Heart left ventricle (tissue), 16 donors: ENCODE results near the gene WIPF1. TPM values are rescaled to one million over a fixed set of nuclear protein-coding genes. Genes with fewer than 3 reads are reported as not detected.

Experiments used
- ATAC-seq, 4 donors: fragments of 200-7000 bp; cut with Tn5 transposase; one replicate each; pipeline ENCODE4 v1.9.1; 2020 to 2022; ENCODE audit warnings: moderate library complexity in 4 of 4, mild to moderate bottlenecking in 3 of 4, moderate number of reproducible peaks in 1 of 4
- DNase-seq, 5 donors: peaks; one replicate each; pipeline ENCODE4 v3.0.0-alpha.2; 2020
- H3K27ac ChIP-seq, 12 donors: fragments of 200-600 bp; sonication (generic) in 4 of 12; one replicate each; pipeline versions ENCODE4 v1.5.0 to v1.8.0; 2016 to 2022; ENCODE audit warnings: mild to moderate bottlenecking in 2 of 12
- H3K27me3 ChIP-seq, 9 donors: fragments of 200-600 bp; sonication (generic) in 2 of 9; one replicate each; pipeline versions ENCODE4 v1.5.1 to v1.8.0; 2016 to 2022; ENCODE audit warnings: mild to moderate bottlenecking in 3 of 9
- H3K36me3 ChIP-seq, 9 donors: fragments of 200-600 bp; sonication (generic) in 2 of 9; one replicate each; pipeline versions ENCODE4 v1.5.0 to v1.8.0; 2018 to 2022; ENCODE audit warnings: mild to moderate bottlenecking in 2 of 9
- H3K4me1 ChIP-seq, 12 donors: fragments of 200-600 bp; sonication (generic) in 4 of 12; one replicate each; pipeline versions ENCODE4 v1.5.0 to v1.8.0; 2016 to 2022; ENCODE audit warnings: mild to moderate bottlenecking in 3 of 12
- H3K4me3 ChIP-seq, 12 donors: fragments of 200-600 bp; sonication (generic) in 4 of 12; one replicate each; pipeline versions ENCODE4 v1.5.0 to v1.8.0; 2017 to 2022; ENCODE audit warnings: mild to moderate bottlenecking in 9 of 12, moderate library complexity in 4 of 12
- H3K9me3 ChIP-seq, 12 donors: fragments of 200-600 bp; sonication (generic) in 4 of 12; one replicate each; pipeline versions ENCODE4 v1.5.0 to v1.8.0; 2016 to 2022; ENCODE audit warnings: mild to moderate bottlenecking in 1 of 12
- POLR2A ChIP-seq, 2 donors: fragments of 450-650 bp; IDR thresholded peaks; one replicate each; pipeline ENCODE4 v1.6.1; 2017; ENCODE audit warnings: antibody characterized with exemption in 2 of 2, mild to moderate bottlenecking in 2 of 2, moderate library complexity in 2 of 2
- WGBS, 4 donors: extraction: QIAGEN DNeasy Blood & Tissue Kit in 2 of 4; methylation state at CpG; one replicate each; pipeline versions ENCODE4 v1.1.5 to v1.1.7; 2013 to 2018; 5-methylcytosine and 5-hydroxymethylcytosine counted together
- intact Hi-C, 10 donors: fragments of 100-400 bp; cut with DNase I; formaldehyde crosslinking; loops; one replicate each; pipeline versions ENCODE4 v1.11.1 to v1.14.2; 2022
- polyA plus RNA-seq, 2 donors: library from polyadenylated mRNA; stranded (reverse); fragments of 200-250 nt; gene quantifications; one replicate each; pipeline ENCODE4 v1.2.3, GENCODE V29; 2013
- total RNA-seq, 9 donors: library from RNA; depleted of rRNA in 2 of 9; stranded (reverse); fragments of >200 nt in 2 of 9; fragmentation: NEBNext Ultra II Directional in 3 of 9; extraction: Animal tissue kit (Norgen Biotek cat#: 25700) in 3 of 9; gene quantifications; one replicate each; pipeline versions ENCODE4 v1.1.0 to v1.2.4, GENCODE V29; 2016 to 2023
- TF ChIP-seq, protein P1 (sequence below), 12 donors: fragments of 200-600 bp; sonication (generic) in 4 of 12; IDR thresholded peaks; one replicate each; pipeline versions ENCODE4 v1.5.0 to v1.8.0; 2018 to 2022; ENCODE audit warnings: antibody characterized with exemption in 12 of 12, mild to moderate bottlenecking in 5 of 12
- donor health status: ischemic (EF 13 %, LVEDD 7.1; RV severe dilation, severe dysfunction).
- donor health status: healthy with polysubstance abuse.
- donor health status: DM: no; HTN: yes; CAD: no.
- donor health status: DM: no; HTN: no; CAD: no.
- donor health status: ischemic (EF 25% LVEDD 6.9; RV normal size, moderate dysfunction).
- donor health status: ischemic (EF 25% LVEDD 5.7; RV mildly dilated, moderate dysfunction).
- donor health status: healthy.
- donor health status: DM: yes; HTN: yes; CAD: no.
- donor health status: ischemic (EF 35%, LVEDD 5.7; RV mildly dilated, moderate dysfunction).
- donor health status: nonischemic (EF 11% LVEDD 7.7; RV severe dilation, severe dysfunction).
- donor health status: DM: yes; HTN: yes; CAD: no.
- donor health status: PGD.
- donor health status: ischemic (EF 29% LVEDD 5.4; RV normal size, mild dysfunction).
- donor health status: nonischemic (EF 23%, LVEDD 6.1; RV moderate dilation, normal function).

The WIPF1 gene
- total and polyA plus RNA-seq, 11 donors: 9.7 to 73.2 (median 13.9) TPM

GRCh38 chr2:174600349-174600748 is 2.7 kb upstream of the WIPF1 start:
- Histone ChIP-seq H3K27ac (peak overlapping the region in 3 of 12 donors; percentile 19 to 92 (median 53)), H3K36me3 (peaks cover 0 to 12% (median 0%) of the 10 kb centered on the region in 9 donors), H3K4me3 (no peak overlapping the region), H3K27me3 (no peaks in the 10 kb centered on the region), H3K9me3 (no peaks in the 10 kb centered on the region), H3K4me1 (peaks cover 0 to 73% (median 10%) of the 10 kb centered on the region in 12 donors)
- TF ChIP-seq, protein P1, sequence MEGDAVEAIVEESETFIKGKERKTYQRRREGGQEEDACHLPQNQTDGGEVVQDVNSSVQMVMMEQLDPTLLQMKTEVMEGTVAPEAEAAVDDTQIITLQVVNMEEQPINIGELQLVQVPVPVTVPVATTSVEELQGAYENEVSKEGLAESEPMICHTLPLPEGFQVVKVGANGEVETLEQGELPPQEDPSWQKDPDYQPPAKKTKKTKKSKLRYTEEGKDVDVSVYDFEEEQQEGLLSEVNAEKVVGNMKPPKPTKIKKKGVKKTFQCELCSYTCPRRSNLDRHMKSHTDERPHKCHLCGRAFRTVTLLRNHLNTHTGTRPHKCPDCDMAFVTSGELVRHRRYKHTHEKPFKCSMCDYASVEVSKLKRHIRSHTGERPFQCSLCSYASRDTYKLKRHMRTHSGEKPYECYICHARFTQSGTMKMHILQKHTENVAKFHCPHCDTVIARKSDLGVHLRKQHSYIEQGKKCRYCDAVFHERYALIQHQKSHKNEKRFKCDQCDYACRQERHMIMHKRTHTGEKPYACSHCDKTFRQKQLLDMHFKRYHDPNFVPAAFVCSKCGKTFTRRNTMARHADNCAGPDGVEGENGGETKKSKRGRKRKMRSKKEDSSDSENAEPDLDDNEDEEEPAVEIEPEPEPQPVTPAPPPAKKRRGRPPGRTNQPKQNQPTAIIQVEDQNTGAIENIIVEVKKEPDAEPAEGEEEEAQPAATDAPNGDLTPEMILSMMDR (IDR thresholded peaks at IDR 0.05): no peak
- TF ChIP-seq POLR2A (IDR thresholded peaks at IDR 0.05): no peak
- intact Hi-C loops: loop anchor here in 7 of 10 donors (5.0 to 10.0 kb wide), 4 partner anchors 82 to 138 kb away; partner anchors contain the start of gene GPR155 (in 2 of the 7)
- ATAC-seq: peak in 1 of 4 donors; percentile 18
- WGBS, 4 donors: 86 to 92% (median 91%) methylated on average over 4 of the region's 4 CpGs
- DNase-seq: no peak

GRCh38 chr2:174599310-174599921 is 1.8 kb upstream of the WIPF1 start:
- H3K27ac ChIP-seq: peak overlapping the region in 3 of 12 donors; percentile 19 to 92 (median 53)
- no peaks in the 10 kb centered on the region for H3K9me3 ChIP-seq
- DNase-seq (no peak), ATAC-seq (no peak)
- 90 to 94% (median 93%) methylated on average over 6 of the region's 6 CpGs for WGBS, 4 donors
- TF ChIP-seq POLR2A (IDR thresholded peaks at IDR 0.05): no peak
- TF ChIP-seq, protein P1 (IDR thresholded peaks at IDR 0.05): no peak
- peaks cover 0 to 82% (median 10%) of the 10 kb centered on the region in 12 donors for H3K4me1 ChIP-seq
- intact Hi-C loops: no loop called here
- peaks cover 0 to 12% (median 0%) of the 10 kb centered on the region in 9 donors for H3K36me3 ChIP-seq
- H3K4me3 ChIP-seq: no peak overlapping the region
- H3K27me3 ChIP-seq: no peaks in the 10 kb centered on the region

- no peaks in the 10 kb centered on the region for H3K27me3 ChIP-seq
- WGBS, 4 donors: 79 to 85% (median 83%) methylated on average over 4 of the region's 4 CpGs
- ATAC-seq (no peak), DNase-seq (no peak)
- TF ChIP-seq, protein P1 (IDR thresholded peaks at IDR 0.05): no peak
- TF ChIP-seq POLR2A (IDR thresholded peaks at IDR 0.05): no peak
- peaks cover 0 to 4% (median 0%) of the 10 kb centered on the region in 9 donors for H3K36me3 ChIP-seq
- no peaks in the 10 kb centered on the region for H3K9me3 ChIP-seq
- intact Hi-C loops: no loop called here
- peak overlapping the region in 10 of 12 donors; percentile 23 to 92 (median 62) for H3K27ac ChIP-seq
- peaks cover 0 to 90% (median 20%) of the 10 kb centered on the region in 12 donors for H3K4me1 ChIP-seq
- H3K4me3 ChIP-seq: peak overlapping the region in 7 of 12 donors; percentile 8 to 60 (median 35)
Measured at GRCh38 chr2:174597009-174597344, 627 bp downstream of the WIPF1 start.

DNA sequence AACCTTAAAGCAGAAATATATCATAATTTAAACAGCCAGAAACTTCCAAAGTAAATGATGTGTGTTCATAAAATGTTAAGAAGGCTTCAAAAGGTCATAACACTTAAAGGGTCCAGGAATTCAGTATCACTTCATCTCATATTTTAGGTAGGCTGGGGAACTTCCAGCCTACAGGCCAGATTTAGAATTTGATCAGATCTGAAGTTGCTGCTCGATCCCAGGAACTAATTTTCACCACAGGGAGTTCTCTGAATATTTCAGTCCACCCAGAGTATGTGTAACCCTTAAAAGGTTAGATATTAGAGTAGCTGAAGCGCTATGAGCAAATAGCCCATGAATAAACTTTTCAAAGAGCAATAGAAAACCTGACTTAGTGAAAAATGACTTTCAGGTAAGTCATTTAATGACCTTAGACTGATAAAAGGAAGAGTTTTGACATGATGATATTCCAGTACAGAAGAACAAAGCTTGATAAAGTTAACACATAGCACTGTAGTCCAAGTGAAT is 1.7 kb downstream of the WIPF1 start:
- Histone ChIP-seq H3K4me3 (peak overlapping the region in 7 of 12 donors; percentile 15 to 60 (median 35)), H3K4me1 (peaks cover 0 to 89% (median 21%) of the 10 kb centered on the region in 12 donors)

More for the DNA sequence above, 1.7 kb downstream of the WIPF1 start:
- no peaks in the 10 kb centered on the region for H3K9me3 ChIP-seq
- no peaks in the 10 kb centered on the region for H3K36me3 ChIP-seq
- WGBS, 4 donors: 54 to 62% (median 58%) methylated on average over 2 of the region's 2 CpGs
- DNase-seq: no peak
- no peaks in the 10 kb centered on the region for H3K27me3 ChIP-seq
- ATAC-seq: no peak
- TF ChIP-seq, protein P1 (IDR thresholded peaks at IDR 0.05): no peak
- no peak for TF ChIP-seq POLR2A (IDR thresholded peaks at IDR 0.05)
- H3K27ac ChIP-seq: peak overlapping the region in 8 of 12 donors; percentile 0 to 92 (median 58)
- intact Hi-C loops: no loop called here
